ENCODE measurements around the gene WIZ. TPM values are rescaled to one million over a fixed set of nuclear protein-coding genes. Genes with fewer than 3 reads are reported as not detected.
A peak's percentile ranks its signal among the peaks of the same experiment; 100 is the strongest.

Gene WIZ
- total and polyA plus RNA-seq, 9 of the 15 experiments (the other 6 are each of a cell fraction or from before 2014, with no cell fraction given), result 0.06 to 37.5 (median 4.8) TPM

DNA sequence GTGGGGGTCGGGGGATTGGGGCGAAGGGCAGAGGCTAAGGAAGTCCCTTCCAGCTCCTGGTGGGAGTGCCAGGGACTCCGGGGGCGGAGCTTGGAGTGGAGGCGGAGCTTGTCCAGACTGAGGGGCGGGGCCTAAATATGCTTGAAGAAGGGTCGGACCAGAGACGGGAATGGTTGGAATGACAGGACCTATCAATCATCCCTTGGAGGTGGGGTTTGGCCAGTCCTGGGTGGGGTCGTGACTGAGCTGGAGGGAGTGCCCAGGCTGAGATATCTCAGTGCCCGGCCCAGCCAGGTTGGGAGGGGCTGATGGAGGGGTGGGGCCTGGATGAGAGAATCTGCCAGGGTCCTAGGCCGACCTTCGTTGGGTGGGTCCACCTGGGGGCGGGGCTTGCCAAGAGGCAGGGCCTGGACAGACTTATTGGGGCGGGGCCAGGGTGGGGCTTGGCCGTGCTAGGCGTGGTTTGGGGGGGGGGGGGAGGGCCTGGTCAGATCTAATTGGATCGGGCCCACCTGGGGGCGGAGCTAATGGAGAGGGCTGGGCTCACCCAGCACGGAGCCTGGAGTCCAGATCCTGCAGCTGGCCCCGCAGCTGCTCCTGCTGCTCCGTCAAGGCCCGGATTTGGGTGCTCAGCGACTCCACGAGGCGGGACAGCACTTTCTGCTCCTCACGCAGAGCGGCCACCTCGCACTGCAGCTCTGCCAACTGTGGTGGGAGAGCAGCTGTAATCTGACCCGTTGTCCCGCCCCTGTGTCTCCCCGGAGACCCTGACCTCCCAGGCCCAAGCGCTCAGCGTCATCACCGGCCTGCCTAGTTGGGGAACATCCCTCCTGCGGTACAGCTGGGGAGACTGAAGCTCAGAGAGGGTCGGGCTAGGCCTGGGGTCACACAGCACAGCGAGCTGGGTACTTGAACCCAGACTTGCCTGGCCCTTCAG, 2.6 kb upstream of the WIZ start (continued):
- TF ChIP-seq ZNF121 (CRISPR knock-in tag; conservative IDR thresholded peaks at IDR 0.05) (peak; percentile 85), BCOR (IDR thresholded peaks at IDR 0.05) (peak; percentile 94), RBFOX2 (IDR thresholded peaks at IDR 0.05; ENCODE audit: low read depth, low read length) (peak; percentile 35; the same call in 1 of the 2 replicates), ZNF778 (CRISPR knock-in tag; IDR thresholded peaks at IDR 0.05) (no peak), VEZF1 (CRISPR knock-in tag; IDR thresholded peaks at IDR 0.05) (peak; percentile 87), ZNF282 (CRISPR knock-in tag; IDR thresholded peaks at IDR 0.05) (no peak), ARID4B (CRISPR knock-in tag; IDR thresholded peaks at IDR 0.05) (peak; percentile 33; the same call in 1 of the 2 replicates), E2F6 (IDR thresholded peaks at IDR 0.05; ENCODE audit: borderline replicate concordance in 1 of 2, extremely low read depth in 1 of 2, insufficient read depth in 1 of 2, insufficient read length in 1 of 2, low read depth in 1 of 2, low read length in 1 of 2, poor library complexity in 1 of 2, severe bottlenecking in 1 of 2) (no peak), ZNF263 (CRISPR knock-in tag; IDR thresholded peaks at IDR 0.05; ENCODE audit: borderline replicate concordance) (no peak), ZNF384 (IDR thresholded peaks at IDR 0.05; ENCODE audit: low read depth, low read length) (no peak), SAP30 (IDR thresholded peaks at IDR 0.05; ENCODE audit: borderline replicate concordance, insufficient read depth, low read depth, low read length, poor library complexity, severe bottlenecking) (peak; percentile 51), POLR2G (IDR thresholded peaks at IDR 0.05; ENCODE audit: low read depth, low read length) (peak; percentile 54), BACH1 (tag; IDR thresholded peaks at IDR 0.05) (no peak)
- TF ChIP-seq, protein P1, sequence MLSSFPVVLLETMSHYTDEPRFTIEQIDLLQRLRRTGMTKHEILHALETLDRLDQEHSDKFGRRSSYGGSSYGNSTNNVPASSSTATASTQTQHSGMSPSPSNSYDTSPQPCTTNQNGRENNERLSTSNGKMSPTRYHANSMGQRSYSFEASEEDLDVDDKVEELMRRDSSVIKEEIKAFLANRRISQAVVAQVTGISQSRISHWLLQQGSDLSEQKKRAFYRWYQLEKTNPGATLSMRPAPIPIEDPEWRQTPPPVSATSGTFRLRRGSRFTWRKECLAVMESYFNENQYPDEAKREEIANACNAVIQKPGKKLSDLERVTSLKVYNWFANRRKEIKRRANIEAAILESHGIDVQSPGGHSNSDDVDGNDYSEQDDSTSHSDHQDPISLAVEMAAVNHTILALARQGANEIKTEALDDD (IDR thresholded peaks at IDR 0.05), result peak; percentile 22; the same call in 1 of the 2 replicates
- TF ChIP-seq, protein P2, sequence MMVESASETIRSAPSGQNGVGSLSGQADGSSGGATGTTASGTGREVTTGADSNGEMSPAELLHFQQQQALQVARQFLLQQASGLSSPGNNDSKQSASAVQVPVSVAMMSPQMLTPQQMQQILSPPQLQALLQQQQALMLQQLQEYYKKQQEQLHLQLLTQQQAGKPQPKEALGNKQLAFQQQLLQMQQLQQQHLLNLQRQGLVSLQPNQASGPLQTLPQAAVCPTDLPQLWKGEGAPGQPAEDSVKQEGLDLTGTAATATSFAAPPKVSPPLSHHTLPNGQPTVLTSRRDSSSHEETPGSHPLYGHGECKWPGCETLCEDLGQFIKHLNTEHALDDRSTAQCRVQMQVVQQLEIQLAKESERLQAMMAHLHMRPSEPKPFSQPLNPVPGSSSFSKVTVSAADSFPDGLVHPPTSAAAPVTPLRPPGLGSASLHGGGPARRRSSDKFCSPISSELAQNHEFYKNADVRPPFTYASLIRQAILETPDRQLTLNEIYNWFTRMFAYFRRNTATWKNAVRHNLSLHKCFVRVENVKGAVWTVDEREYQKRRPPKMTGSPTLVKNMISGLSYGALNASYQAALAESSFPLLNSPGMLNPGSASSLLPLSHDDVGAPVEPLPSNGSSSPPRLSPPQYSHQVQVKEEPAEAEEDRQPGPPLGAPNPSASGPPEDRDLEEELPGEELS (CRISPR knock-in tag; IDR thresholded peaks at IDR 0.05; ENCODE audit: borderline replicate concordance), result no peak

Data from K562 (cell line).